HepG2 (cell line): ENCODE results near the gene NSUN2.

ENCODE experiments used
- ETV6 ChIP-seq: sonication (generic); formaldehyde crosslinking; conservative IDR thresholded peaks from 2 replicates; pipeline ENCODE4 v1.4.0; 2020; ENCODE audit warnings: missing genetic modification reagents
- MATR3 ChIP-seq: sonication (generic); formaldehyde crosslinking; IDR thresholded peaks from 2 replicates; pipeline ENCODE4 v1.4.0; 2020; ENCODE audit warnings: missing genetic modification reagents
- POLR2A ChIP-seq, 2 experiments: IDR thresholded peaks; 2 replicates each; pipeline ENCODE4 v1.6.1; 2011; ENCODE audit warnings: low read depth in 2 of 2, low read length in 2 of 2, mild to moderate bottlenecking in 1 of 2, moderate library complexity in 1 of 2; ENCODE audit not compliant: insufficient read depth in 1 of 2
- TBP ChIP-seq: sonication (generic); formaldehyde crosslinking; IDR thresholded peaks from 2 replicates; pipeline ENCODE4 v1.5.0; 2020; ENCODE audit warnings: missing genetic modification reagents
- ZNF792 ChIP-seq: IDR thresholded peaks from 2 replicates; pipeline ENCODE4 v1.6.1; 2016
- TF ChIP-seq, protein P1 (sequence below): sonication (generic); formaldehyde crosslinking; IDR thresholded peaks from 2 replicates; pipeline ENCODE4 v1.4.0; 2020; ENCODE audit warnings: missing genetic modification reagents

DNA sequence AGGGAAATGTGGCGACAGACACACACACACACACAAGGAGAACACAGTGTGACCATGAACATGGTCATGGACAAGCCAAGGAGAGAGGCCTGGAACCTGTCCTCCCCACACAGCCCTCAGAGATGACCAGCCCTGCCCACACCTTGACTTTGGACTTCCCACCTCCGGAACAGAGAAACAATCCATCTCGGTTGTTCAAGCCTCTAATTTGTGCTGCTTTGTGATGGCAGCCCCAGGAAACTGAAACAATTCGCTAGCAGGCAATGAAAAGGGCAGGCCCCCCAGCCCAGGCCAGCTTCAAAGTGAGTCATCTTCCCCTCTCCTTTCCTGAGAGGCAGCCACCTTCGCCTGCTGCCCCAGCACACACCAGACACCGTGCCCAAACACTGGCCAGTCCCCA is 47.7 kb downstream of the NSUN2 start:
- TF ChIP-seq MATR3 (CRISPR knock-in tag) (no peak), POLR2A (IDR thresholded peaks at IDR 0.05; ENCODE audit: insufficient read depth in 1 of 2, low read depth in 2 of 2, low read length in 2 of 2) (no peak), ETV6 (CRISPR knock-in tag) (no peak), TBP (CRISPR knock-in tag) (no peak), ZNF792 (CRISPR knock-in tag) (no peak)
- TF ChIP-seq, protein P1, sequence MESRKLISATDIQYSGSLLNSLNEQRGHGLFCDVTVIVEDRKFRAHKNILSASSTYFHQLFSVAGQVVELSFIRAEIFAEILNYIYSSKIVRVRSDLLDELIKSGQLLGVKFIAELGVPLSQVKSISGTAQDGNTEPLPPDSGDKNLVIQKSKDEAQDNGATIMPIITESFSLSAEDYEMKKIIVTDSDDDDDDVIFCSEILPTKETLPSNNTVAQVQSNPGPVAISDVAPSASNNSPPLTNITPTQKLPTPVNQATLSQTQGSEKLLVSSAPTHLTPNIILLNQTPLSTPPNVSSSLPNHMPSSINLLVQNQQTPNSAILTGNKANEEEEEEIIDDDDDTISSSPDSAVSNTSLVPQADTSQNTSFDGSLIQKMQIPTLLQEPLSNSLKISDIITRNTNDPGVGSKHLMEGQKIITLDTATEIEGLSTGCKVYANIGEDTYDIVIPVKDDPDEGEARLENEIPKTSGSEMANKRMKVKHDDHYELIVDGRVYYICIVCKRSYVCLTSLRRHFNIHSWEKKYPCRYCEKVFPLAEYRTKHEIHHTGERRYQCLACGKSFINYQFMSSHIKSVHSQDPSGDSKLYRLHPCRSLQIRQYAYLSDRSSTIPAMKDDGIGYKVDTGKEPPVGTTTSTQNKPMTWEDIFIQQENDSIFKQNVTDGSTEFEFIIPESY (CRISPR knock-in tag), result no peak
